ENCODE results near the gene PKD1L1.
"Not testable (repeated sequence)": the region's sequence is repeated elsewhere in the genome, so short reads cannot be mapped to it uniquely, and the experiment has no call there.

Gene PKD1L1

GRCh38 chr7:47814905-47815613 lies 133.2 kb downstream of the PKD1L1 start:
- no peak for DNase-seq

- DNase-seq = no peak
Measured at GRCh38 chr7:47813620-47814260, 134.5 kb downstream of the PKD1L1 start.

DNA sequence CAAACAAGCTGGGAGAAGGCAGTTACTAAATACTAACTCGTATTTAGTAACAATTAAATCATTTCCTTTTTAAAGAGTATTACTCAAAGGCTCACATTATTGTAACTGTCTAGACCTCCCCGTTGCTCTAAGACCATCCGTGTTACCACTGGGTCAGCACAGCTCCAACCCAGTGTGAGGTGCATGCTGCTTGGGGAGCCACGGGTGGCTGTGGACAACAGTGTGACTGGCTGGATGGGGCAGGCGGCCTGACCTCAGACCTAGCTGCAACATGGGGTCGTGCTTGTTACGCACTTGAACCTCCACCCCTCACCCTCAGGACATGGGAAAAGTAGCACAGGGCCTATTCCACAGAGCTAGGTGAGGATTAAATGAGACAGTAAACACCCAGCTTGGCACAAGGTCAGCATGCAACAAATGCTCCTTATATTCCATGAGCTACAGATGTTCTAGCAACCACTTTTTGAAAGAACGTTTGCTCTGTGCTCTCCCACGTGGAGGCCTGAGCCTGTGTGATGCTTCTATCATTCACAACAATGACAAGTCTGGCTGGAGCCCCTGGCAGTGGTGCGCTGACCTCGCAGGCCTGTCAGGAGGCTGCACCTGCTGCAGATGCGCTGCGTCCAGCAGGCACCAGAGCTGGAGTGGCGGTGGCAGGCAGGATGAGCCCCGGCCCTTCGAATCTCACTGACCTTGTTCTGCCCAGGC lies 135.7 kb downstream of the PKD1L1 start:
- no peak for DNase-seq

GRCh38 chr7:47811632-47812380 lies 136.5 kb downstream of the PKD1L1 start:
- no peak for DNase-seq

DNA sequence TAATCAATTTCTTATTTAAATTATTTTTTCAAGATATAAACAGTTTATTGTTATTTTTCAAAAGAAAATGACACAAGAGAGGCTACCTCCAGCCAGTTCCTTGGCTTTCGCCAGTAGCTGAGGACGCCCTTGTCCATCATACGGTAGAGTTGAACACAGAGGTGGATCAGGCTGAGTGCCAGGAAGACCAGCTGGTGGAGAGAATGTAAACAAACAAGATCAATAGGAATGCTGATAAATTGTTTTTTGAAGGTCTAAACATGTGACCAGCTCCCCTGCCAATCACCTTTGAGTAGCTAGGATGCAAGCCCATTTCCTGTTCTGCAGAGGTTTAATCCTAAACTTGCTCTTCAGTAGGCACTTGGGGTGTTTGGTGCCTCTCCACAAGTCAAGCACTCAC lies 138.9 kb downstream of the PKD1L1 start:
- no peak for DNase-seq

DNA sequence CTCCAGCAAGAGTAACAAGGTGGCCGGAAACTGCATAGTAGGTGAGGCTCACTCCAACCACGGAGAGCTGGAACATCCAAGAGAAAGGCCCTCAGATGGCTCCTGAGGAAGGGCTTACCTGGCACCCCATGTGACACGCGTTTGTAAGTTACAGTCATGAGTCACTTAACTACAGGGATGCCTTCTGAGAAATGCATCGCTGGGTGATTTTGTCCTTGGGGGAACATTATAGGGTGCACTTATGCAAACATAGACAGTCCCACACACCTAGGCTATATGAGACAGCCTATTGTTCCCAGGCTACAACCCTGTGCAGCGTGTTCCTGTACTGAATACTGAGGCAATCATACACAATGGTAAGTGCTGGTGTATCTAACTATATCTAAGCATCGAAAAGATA lies 139.9 kb downstream of the PKD1L1 start:
- no peak for DNase-seq

- no peak for DNase-seq
Measured at GRCh38 chr7:47807756-47808155, 140.5 kb downstream of the PKD1L1 start.

GRCh38 chr7:47807126-47807525 lies 141.1 kb downstream of the PKD1L1 start:
- no peak for DNase-seq

GRCh38 chr7:47806701-47807103 lies 141.6 kb downstream of the PKD1L1 start:
- no peak for DNase-seq

- no peak for DNase-seq
Measured at GRCh38 chr7:47804767-47805545, 143.3 kb downstream of the PKD1L1 start.

- DNase-seq = no peak
Measured at GRCh38 chr7:47803846-47804245, 144.4 kb downstream of the PKD1L1 start.

DNA sequence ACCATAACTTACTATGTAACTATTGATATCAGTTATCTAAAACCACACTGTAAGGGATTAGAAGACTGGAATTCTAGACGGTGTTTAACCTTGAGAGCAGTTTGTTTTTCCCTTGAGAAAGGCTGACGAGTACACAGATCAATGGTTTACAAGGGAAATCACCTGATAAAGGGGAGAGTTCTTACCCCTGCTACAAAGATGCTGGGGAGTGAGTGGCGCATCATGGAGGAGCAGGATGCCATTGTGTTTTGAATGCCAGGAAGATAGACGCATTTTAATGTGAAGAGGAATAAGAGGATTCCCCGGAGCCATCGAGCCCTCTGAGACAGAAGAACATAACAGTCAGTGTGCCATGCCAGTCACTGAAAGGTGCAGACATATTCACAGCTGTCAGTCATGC lies 145.2 kb downstream of the PKD1L1 start:
- DNase-seq = no peak

- DNase-seq = no peak
Measured at GRCh38 chr7:47801423-47801822, 146.8 kb downstream of the PKD1L1 start.

GRCh38 chr7:47799524-47799923 lies 148.7 kb downstream of the PKD1L1 start:
- DNase-seq = no peak

- no peak for DNase-seq
Measured at GRCh38 chr7:47796347-47796746, 151.9 kb downstream of the PKD1L1 start.

DNA sequence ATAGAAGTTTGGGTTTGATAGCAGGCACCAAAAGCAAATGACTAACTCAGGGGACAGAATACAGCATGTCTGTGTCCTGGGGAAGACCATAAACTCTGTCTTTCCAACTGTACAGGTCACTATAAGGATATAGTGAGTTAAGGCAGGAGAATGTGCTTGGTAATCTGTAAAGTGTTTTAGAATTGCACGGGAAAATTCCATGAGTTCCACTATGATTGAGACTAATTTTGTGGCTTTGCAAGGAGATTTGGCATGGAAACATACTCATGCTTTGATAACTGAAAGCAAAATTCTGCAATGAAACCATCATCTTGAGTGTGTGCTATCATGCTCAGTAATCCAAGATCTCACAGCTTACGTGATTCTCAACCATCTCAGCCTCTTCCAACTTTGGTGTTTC lies 152.6 kb downstream of the PKD1L1 start:
- DNase-seq = no peak

GRCh38 chr7:47795126-47795525 lies 153.1 kb downstream of the PKD1L1 start:
- DNase-seq = not testable (repeated sequence)

- no peak for DNase-seq
Measured at GRCh38 chr7:47794016-47794415, 154.2 kb downstream of the PKD1L1 start.

DNA sequence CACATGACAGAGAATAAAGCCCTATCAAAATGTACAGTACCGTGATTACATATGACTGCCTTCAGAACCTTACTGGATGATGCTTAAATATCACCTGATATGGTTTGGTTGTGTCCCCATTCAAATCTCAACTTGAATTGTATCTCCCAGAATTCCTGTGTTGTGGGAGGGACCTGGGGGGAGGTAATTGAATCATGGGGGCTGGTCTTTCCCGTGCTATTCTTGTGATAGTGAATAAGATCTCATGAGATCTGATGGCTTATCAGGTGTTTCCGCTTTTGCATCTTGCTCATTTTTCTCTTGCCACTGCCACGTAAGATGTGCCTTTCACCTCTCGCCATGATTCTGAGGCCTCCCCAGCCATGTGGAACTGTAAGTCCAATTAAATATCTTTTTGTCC lies 155.1 kb downstream of the PKD1L1 start:
- DNase-seq = not testable (repeated sequence)

- DNase-seq = no peak
Measured at GRCh38 chr7:47792521-47793121, 155.6 kb downstream of the PKD1L1 start.

DNA sequence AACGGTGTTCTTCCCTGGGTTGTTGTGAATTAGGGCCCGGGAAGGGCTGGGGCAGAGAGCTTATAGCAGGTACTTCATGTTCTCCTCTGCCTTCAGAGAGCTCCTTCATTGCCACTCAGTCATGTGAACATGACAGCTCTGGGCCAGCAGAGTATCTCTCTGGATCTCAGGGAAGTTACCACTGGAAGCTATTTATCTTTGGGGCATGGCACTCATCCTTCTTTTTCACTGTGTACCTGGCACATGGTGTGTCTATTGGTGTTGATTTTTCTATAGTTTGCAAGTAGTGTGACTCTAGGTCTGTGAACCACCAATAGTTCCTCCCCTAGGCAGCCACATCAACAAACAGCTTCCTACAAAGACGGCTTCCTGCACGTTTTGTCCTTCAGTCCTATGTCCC lies 156.6 kb downstream of the PKD1L1 start:
- DNase-seq = no peak

- no peak for DNase-seq
Measured at GRCh38 chr7:47788083-47788482, 160.2 kb downstream of the PKD1L1 start.
